UCSD-AML1 (cell line): ENCODE data around the gene ATF7IP2.
"Not testable (repeated sequence)": the region's sequence is repeated elsewhere in the genome, so short reads cannot be mapped to it uniquely, and the experiment has no call there.

Experiments
- DNase-seq: peaks from one replicate; lab custom pipeline; 2025; ENCODE audit not compliant: unreplicated experiment; lab: John Stamatoyannopoulos, UW

ATF7IP2 gene

GRCh38 chr16:10505286-10505685 is 119.4 kb downstream of the ATF7IP2 start:
- DNase-seq = not testable (repeated sequence)

- peak; percentile 28 for DNase-seq
Measured at GRCh38 chr16:10509534-10510025, 123.7 kb downstream of the ATF7IP2 start.

- no peak for DNase-seq
Measured at GRCh38 chr16:10510279-10510678, 124.4 kb downstream of the ATF7IP2 start.

- no peak for DNase-seq
Measured at GRCh38 chr16:10511829-10512228, 126.0 kb downstream of the ATF7IP2 start.

GRCh38 chr16:10514369-10515055 is 128.7 kb downstream of the ATF7IP2 start:
- peak; percentile 23 for DNase-seq

- no peak for DNase-seq
Measured at GRCh38 chr16:10517868-10518267, 132.0 kb downstream of the ATF7IP2 start.

- no peak for DNase-seq
Measured at GRCh38 chr16:10518479-10519041, 132.7 kb downstream of the ATF7IP2 start.

- no peak for DNase-seq
Measured at GRCh38 chr16:10519297-10519696, 133.4 kb downstream of the ATF7IP2 start.

- DNase-seq = no peak
Measured at GRCh38 chr16:10519929-10520868, 134.3 kb downstream of the ATF7IP2 start.

GRCh38 chr16:10520869-10521578 is 135.2 kb downstream of the ATF7IP2 start:
- DNase-seq = no peak

GRCh38 chr16:10521681-10522274 is 135.9 kb downstream of the ATF7IP2 start:
- peak; percentile 26 for DNase-seq

- no peak for DNase-seq
Measured at GRCh38 chr16:10522966-10523365, 137.1 kb downstream of the ATF7IP2 start.

GRCh38 chr16:10525214-10525825 is 139.5 kb downstream of the ATF7IP2 start:
- DNase-seq = no peak

GRCh38 chr16:10526962-10527361 is 141.1 kb downstream of the ATF7IP2 start:
- DNase-seq = no peak

GRCh38 chr16:10528635-10529034 is 142.8 kb downstream of the ATF7IP2 start:
- DNase-seq = no peak

- DNase-seq = no peak
Measured at GRCh38 chr16:10529895-10530669, 144.2 kb downstream of the ATF7IP2 start.

GRCh38 chr16:10530685-10531084 is 144.8 kb downstream of the ATF7IP2 start:
- DNase-seq = no peak

- no peak for DNase-seq
Measured at GRCh38 chr16:10531582-10531981, 145.7 kb downstream of the ATF7IP2 start.
